ENCODE measurements around the gene ZNHIT2.

GRCh38 chr11:65087216-65087615, 30.3 kb downstream of the ZNHIT2 start:
- TF ChIP-seq TAF1 (IDR thresholded peaks at IDR 0.05; ENCODE audit: borderline replicate concordance, low read depth, low read length) (no peak), POLR2A (IDR thresholded peaks at IDR 0.05; ENCODE audit: low read depth, low read length) (no peak)
